AG10803 (cell line): ENCODE results near the gene PCDH7.

ENCODE experiments used
- DNase-seq: peaks from one replicate; pipeline ENCODE4 v3.0.0; 2010; ENCODE audit warnings: low read depth
- H3K4me3 ChIP-seq: 2 replicates; pipeline ENCODE4 v1.5.1; 2011; ENCODE audit warnings: mild to moderate bottlenecking, low read length, control low read depth
- CTCF ChIP-seq: conservative IDR thresholded peaks from 2 replicates; pipeline ENCODE4 v1.5.1; 2011; ENCODE audit warnings: mild to moderate bottlenecking, low read length, control low read depth, inconsistent platforms

Gene PCDH7

GRCh38 chr4:30717208-30718020 lies 2.8 kb upstream of the PCDH7 start:
- no peak for TF ChIP-seq CTCF
- H3K4me3 ChIP-seq, result peak overlapping the region; percentile 51
- peak; percentile 16 for DNase-seq

GRCh38 chr4:30718021-30718542 lies 2.1 kb upstream of the PCDH7 start:
- no peak for TF ChIP-seq CTCF
- H3K4me3 ChIP-seq, result peak overlapping the region; percentile 51
- DNase-seq, result no peak

GRCh38 chr4:30718641-30719453 lies 1.3 kb upstream of the PCDH7 start:
- H3K4me3 ChIP-seq, result peak overlapping the region; percentile 50
- no peak for TF ChIP-seq CTCF
- DNase-seq, result no peak

- H3K4me3 ChIP-seq, result peak overlapping the region; percentile 50
- DNase-seq, result peak; percentile 13
- no peak for TF ChIP-seq CTCF
Observed at GRCh38 chr4:30719454-30720020, 632 bp upstream of the PCDH7 start.

GRCh38 chr4:30720661-30721184 lies 554 bp downstream of the PCDH7 start:
- H3K4me3 ChIP-seq, result peak overlapping the region; percentile 50
- peak; percentile 9 for DNase-seq
- no peak for TF ChIP-seq CTCF

GRCh38 chr4:30721185-30722091 lies 1.3 kb downstream of the PCDH7 start:
- peak overlapping the region; percentile 29 for H3K4me3 ChIP-seq
- no peak for DNase-seq
- no peak for TF ChIP-seq CTCF
